GM21576 (cell line): Measurements from ENCODE around the gene KLF9.
A peak's percentile ranks its signal among the peaks of the same experiment; 100 is the strongest.

Experiments used
- ATAC-seq: cut with Tn5 transposase; IDR thresholded peaks from one replicate; pipeline ENCODE4 v1.9.1; 2021; ENCODE audit warnings: mild to moderate bottlenecking, moderate library complexity; ENCODE audit not compliant: unreplicated experiment

KLF9 gene

DNA sequence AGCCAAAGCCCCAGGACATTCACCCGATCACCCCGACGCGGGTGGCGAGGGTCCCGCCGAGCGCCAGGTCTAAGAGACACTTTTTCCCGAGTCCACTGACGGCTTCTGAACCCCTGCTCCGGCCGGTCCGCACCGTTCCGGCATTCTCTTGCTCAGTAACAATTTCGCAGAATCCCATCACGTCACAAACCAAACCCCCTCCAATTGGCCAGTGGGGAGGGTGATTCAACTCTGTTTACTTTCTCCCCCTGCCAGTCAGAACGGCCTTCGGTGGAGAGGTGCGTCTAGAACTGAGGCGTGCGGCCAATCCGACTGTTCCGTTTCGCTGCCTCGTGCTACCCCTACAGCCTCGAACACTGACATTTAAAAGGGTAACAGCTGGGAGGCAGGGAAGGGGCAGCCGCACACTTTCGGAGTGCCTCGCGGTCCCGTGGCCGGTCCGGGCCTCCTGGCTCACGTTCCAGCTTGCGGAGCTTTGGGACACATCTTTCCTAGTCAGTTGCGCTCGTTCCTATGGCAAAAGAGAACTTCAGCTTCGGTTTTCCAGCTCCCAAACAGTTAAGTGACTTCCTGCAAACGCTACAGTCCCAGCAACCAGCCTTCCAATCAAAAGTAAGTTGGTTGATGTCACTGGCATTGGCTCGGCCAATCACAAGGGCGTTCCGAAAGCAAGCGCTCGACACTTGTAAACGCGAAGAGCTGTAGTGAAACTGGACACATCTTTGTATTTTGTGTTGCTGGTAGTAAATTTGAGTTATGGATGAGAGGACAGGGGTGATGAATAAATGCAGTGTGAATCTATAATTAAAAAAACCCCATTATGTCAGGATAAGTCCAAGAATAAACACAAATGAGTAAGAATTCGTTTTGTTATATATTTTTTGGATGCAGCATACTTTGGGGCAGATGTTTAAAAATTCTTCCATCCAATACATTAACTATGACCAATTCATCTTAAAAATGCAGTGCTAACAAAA, at the start of gene KLF9:
KLF9 (minus strand) TSS at position 859 of the 977 bp plus-strand sequence. CDS start 1,294 bp downstream, outside the sequence.
- ATAC-seq = peak; percentile 65

DNA sequence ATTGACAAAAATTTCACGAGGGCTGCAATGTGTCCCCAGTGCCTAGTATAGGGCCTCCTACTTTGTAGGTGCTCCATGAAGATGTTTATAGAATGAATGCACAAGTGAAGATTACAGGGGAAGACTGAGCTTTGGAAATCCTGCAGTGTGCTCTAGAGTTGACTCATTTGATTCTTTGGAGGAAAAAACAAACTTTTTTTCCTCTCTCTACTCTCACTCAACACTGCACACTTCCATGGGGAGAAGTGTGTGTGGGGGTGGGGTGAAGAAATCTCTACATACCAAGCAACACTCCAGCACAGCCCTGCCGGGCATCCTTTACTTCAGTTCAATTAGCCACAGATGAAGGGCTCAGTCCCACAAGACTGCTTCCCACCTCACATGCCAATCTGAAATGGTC, 49.4 kb upstream of the KLF9 start:
- no peak for ATAC-seq

DNA sequence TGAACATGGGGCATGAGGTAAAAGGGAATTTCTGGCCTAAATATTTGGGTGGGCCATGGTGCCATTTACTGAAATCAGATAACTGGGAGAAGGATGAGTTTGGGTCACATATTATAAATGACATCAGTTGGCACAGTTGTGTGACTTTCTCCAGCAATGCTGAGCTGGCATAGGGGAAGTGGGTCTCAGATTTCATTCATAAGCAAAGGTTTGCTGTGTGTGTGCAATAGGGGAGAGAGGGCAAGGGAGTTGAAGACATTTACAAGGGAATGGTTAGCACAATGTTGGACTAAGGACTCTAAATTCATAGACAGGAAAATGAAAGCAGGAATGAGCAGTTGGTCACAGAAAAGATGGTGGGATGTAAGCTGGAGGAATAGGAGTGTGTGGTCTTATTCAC, 47.8 kb upstream of the KLF9 start:
- ATAC-seq = no peak

DNA sequence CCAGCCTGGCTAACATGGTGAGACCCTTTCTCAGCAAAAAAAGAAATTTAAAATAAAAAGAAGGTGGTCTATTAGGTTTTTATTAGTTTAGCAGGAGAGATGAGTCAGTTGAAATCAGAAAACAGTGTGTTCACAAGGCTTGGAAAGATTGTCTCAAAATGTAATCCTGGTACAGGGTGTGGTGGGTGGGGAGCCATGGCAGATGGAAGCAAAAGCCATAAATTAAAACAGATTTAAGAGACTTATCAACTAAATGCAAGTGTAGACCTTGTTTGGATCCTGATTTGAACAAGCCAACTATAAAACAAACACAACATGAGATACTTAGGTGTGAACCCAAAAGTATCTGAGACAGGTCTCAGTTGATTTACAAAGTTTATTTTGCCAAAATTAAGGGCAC, 42.8 kb upstream of the KLF9 start:
- no peak for ATAC-seq

DNA sequence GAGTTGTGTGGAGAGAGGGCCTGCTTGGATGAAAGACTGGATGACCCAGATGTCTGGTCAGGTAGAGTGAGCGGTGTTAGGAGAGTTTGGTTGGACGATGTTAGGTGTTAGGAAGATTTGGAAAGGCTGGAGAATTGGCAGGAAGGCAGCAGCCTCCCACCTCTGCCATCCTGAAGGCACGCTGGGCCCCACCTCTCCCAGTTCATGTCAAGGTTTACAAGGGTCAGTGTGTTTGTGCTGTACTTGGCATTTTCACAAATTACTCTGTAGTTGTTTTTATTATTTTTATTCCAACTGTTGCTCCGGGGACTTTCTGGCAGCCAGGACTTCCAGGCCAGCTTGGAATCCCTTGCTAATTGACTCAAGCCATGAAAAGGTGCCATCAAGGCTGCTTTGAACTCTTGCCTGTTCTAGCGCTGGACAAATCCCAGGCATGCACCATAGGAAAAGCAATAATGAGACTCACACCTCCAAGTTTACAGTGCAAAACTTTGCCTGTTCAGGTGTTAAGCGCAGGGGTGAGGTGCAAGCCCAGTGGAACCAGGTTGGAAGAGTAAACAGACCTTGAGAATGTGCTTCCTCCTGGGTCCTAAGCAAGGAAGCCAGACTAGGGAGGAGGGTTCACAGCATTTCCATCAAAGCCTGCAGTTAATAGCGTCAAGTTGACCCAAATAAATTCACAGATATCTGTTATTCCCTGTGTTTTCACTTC, 41.7 kb upstream of the KLF9 start:
- ATAC-seq = no peak

GRCh38 chr9:70452365-70452764, 37.9 kb upstream of the KLF9 start:
- no peak for ATAC-seq

GRCh38 chr9:70451765-70452164, 37.3 kb upstream of the KLF9 start:
- ATAC-seq = no peak

GRCh38 chr9:70450738-70451137, 36.3 kb upstream of the KLF9 start:
- no peak for ATAC-seq

DNA sequence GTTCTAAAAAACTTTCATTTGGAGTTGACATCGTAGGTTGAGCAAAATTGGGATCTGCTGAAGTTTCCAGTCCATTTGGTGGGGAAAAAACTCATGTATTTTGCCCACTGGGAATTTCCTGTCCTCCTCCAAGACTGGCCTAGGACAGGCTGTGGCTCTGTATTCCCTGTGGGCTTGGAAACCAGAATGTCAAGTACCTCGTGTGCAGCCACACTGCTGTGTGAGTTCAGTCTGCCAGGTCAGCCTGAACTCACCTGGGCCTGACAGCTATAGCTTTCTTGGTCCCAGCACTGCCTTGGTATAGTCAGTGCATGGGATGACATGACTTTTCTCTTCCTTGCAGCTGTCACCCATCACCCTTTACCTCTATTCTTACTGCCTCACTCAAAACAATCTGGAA, 35.0 kb upstream of the KLF9 start:
- ATAC-seq = no peak

- ATAC-seq = no peak
Measured at GRCh38 chr9:70448919-70449318, 34.5 kb upstream of the KLF9 start.

DNA sequence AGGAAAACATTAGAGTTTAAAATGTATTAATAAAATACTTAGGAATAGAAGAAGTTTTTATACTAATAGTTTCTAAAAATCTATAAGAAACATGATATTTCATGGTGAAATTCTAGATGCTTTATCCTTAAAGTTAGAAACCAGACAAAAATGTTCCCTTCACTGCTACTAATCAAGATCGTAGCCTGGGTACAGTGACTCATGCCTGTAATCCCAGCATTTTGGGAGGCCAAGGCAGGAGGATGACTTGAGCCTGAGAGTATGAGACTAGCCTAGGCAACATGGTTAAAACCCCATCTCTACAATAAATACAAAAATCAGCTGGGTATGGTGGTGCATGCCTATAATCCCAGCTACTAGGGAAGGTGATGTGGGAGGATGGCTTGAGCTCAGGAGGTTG, 30.4 kb upstream of the KLF9 start:
- no peak for ATAC-seq

GRCh38 chr9:70442328-70442848, 27.9 kb upstream of the KLF9 start:
- ATAC-seq = no peak

DNA sequence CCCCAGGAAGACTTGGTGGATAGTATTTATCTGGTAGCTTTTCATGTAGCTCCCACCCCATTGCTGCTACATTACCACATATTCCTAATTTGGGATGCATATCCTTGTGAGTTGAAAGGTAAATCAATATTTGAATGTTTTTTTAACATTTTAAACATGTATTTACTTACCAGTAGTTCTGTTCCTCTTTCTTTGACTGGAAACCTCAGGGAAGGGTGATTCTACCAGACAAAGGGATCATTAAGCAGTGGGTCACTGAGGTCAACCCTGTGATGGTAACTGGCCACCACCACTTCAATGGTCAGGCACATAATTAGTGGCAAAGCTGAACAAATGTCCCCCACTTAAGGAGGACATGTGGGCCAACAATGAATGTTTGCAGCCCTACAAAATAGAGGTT, 27.2 kb upstream of the KLF9 start:
- ATAC-seq = no peak

DNA sequence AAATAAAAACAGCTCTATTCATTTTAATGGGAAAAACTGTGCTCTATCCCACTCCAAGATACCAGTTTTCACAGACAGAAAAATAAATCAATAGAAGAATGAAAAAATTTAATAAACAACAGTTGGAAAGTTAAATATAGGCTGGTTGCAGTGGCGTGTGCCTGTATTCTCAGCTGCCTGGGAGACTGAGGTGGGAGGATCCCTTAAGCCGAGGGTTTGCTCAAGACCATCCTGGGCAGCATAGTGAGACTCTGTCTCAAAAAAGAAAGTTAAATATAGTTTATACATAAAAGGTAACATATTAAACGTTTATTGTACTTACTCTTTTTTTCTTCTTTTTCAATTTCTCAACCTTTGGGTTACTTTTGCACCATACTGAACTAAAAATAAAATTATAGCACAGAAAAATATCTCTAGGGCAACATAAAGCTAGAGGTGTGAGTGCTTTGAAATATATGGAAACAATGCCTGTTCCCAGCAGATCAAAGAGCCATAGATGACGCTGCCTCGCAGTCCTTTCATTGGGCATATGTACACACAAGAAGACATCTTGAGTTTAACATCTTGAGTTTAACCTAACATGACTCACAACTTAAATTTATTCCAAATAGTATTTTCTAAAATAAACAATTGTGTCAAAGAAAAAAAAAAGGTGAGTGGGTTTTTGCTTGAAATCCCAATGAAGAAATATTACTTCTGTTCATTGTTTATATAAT, 25.7 kb upstream of the KLF9 start:
- ATAC-seq = no peak

GRCh38 chr9:70438341-70438928, 24.0 kb upstream of the KLF9 start:
- no peak for ATAC-seq

DNA sequence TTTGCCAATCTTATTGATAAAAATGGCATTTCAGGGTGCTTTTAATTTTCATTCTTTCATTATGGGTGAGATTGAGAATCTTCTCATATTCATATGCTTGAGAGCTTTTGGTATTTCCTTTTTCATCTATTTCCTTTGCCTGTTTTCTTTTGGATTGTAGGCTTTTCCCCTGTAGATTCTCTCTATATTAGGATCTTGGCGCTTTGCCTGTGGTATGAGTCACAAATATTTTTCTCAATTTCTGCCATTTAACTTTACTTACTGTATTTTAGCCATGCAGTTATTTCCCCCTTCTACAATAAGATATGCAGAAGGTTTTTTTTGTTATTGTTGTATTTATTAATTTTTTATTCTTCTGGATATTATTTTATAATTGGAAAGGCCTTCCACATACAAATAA, 21.5 kb upstream of the KLF9 start:
- ATAC-seq = no peak

- no peak for ATAC-seq
Measured at GRCh38 chr9:70429899-70430298, 15.4 kb upstream of the KLF9 start.

- no peak for ATAC-seq
Measured at GRCh38 chr9:70428781-70429180, 14.3 kb upstream of the KLF9 start.

GRCh38 chr9:70427161-70427945, 12.9 kb upstream of the KLF9 start:
- ATAC-seq = no peak

DNA sequence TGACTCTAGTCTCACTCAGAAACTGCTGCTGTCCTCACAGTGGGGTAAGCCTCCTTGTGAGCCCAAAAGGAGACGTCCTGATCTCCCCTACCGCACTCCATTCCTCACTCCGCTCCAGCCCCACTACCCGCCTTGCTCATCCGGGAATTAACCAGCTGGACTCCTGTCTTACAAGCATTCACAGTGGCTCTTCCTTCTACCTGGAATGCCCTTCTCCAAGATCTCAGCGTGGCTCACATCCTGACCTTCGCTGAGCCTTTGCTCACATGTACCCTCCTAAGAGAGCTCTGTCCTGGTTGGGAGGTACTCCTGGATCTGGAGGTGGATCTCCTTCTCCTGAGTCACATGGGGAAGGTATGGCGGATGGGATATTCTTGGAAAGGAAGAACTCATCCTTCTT, 10.7 kb upstream of the KLF9 start:
- no peak for ATAC-seq
